Activated T-cell treated with anti-CD3 and anti-CD28 coated beads for 24 hours (primary cell): ENCODE measurements around the gene CCDC32.
A peak's percentile ranks its signal among the peaks of the same experiment; 100 is the strongest.
"Not testable (repeated sequence)": the region's sequence is repeated elsewhere in the genome, so short reads cannot be mapped to it uniquely, and the experiment has no call there.

Experiments used
- DNase-seq: peaks from one replicate; pipeline ENCODE4 v3.0.0-alpha.2; 2020; ENCODE audit warnings: low read depth

The CCDC32 gene, protein sequence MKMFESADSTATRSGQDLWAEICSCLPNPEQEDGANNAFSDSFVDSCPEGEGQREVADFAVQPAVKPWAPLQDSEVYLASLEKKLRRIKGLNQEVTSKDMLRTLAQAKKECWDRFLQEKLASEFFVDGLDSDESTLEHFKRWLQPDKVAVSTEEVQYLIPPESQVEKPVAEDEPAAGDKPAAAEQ

GRCh38 chr15:40564591-40565332 lies at the start of gene CCDC32:
TSS of gene CCDC32 (minus strand) at chr15:40565042. CDS start at chr15:40563015, 2,027 bp downstream.
- peak; percentile 94 for DNase-seq

- no peak for DNase-seq
Observed at GRCh38 chr15:40613080-40613479, 48.2 kb upstream of the CCDC32 start.

- no peak for DNase-seq
Observed at GRCh38 chr15:40603935-40604334, 39.1 kb upstream of the CCDC32 start.

GRCh38 chr15:40600956-40601355 lies 36.1 kb upstream of the CCDC32 start:
- no peak for DNase-seq

GRCh38 chr15:40598672-40599071 lies 33.8 kb upstream of the CCDC32 start:
- DNase-seq, result no peak

- no peak for DNase-seq
Observed at GRCh38 chr15:40598126-40598525, 33.3 kb upstream of the CCDC32 start.

GRCh38 chr15:40597024-40597423 lies 32.2 kb upstream of the CCDC32 start:
- no peak for DNase-seq

DNA sequence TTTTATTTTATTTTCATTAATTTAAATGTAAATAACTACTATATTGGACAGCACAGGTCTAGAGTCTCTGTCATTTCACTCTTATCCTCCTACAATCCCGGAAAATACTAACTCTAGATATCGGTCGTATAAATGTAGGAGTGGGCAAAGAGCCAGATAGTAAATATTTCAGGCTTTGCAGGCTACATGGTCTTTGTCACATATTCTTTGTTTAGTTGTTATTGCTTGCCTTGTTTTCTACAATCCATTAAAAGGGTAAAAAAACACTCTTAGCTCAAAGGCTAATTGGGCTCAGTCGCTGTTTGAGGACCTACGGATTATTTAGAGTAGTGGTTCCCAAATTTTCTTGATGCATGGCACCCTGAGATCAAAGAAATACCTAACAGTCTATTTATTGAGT lies 30.9 kb upstream of the CCDC32 start:
- no peak for DNase-seq

DNA sequence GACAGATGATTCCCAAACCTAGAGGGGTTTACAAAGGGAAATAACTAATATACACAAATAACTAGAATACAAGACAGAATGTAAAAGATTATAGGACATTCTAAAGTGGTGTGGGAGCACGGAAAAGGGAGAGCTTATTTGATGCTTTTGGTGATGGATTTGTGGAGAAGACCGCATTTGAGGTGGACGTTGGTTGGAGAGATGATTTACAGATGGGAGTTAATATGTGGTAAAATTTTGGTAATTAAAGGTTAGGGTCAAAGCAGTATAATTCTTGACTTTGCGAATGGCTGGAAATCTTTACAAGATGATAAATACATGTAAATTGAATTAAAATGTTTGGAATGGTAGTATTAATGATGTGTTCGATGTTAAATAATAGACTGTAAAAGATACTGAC lies 30.4 kb upstream of the CCDC32 start:
- DNase-seq, result no peak

DNA sequence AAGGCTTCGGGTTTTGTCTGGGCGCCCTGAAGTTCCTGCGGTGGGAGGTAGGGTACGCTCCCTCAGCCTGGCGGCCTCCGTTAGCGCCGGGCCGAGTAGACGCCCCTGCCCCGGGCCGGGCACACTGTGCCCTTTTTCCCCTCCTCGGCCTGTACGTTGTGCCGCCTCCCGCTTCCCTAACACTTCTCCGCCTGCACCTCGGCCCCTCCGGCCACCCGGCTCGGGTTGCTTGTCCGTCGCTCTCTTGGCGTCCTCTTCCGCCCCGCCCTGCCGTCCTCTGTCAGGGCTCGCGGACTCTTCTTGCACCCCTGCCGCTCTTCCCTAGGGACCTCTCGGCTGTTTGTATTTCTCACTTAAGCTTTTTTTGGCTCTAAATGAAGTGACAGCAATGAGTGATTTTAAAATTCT lies 29.6 kb upstream of the CCDC32 start:
- DNase-seq, result no peak

GRCh38 chr15:40593588-40594428 lies 29.0 kb upstream of the CCDC32 start, which contains the start of gene KNL1:
TSS of gene KNL1 (plus strand) at chr15:40594249. CDS start at chr15:40602932, 8,683 bp downstream.
- peak; percentile 91 for DNase-seq

DNA sequence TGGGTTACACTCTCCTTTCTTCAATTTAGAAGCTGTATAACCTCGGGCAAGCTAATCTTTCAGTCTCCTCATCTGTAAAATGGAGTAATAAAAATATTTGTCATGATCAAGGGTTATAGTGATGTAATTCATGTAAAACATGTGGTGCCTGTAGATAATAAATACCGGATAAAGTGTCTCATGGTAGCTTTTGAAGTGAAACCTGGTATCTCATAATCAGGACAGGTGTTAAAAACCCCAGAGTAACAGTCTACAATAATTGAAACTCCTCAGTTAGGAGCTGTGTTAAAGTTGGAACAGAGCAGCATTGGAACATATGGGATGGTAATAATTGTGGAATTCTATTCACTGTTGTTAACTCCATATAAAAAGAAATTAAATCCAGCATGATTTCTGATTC lies 28.3 kb upstream of the CCDC32 start:
- no peak for DNase-seq

GRCh38 chr15:40591389-40591788 lies 26.5 kb upstream of the CCDC32 start:
- DNase-seq, result no peak

DNA sequence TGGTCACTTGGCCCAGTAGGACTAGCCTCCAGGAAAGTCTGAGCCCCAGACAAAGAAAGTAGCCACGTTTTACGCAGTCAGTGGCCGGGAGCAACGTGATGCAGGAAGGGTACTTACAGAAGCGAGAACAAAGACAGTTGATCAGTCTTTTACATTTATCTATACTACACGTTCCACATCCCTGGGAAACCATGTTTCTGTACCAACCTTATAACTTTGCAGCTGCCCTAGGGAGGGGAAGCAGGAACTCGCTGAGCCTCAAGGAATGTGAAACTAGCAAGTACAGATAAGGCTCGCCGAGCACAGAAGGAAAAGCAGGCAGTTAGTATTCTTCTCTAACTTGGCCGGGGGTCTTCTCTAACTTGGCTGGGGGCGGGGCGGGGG lies 25.8 kb upstream of the CCDC32 start:
- DNase-seq, result no peak

- no peak for DNase-seq
Observed at GRCh38 chr15:40584191-40584590, 19.3 kb upstream of the CCDC32 start.

GRCh38 chr15:40582726-40583246 lies 17.9 kb upstream of the CCDC32 start:
- no peak for DNase-seq

GRCh38 chr15:40581796-40582195 lies 17.0 kb upstream of the CCDC32 start:
- DNase-seq, result not testable (repeated sequence)

GRCh38 chr15:40578892-40579291 lies 14.1 kb upstream of the CCDC32 start:
- DNase-seq, result no peak

DNA sequence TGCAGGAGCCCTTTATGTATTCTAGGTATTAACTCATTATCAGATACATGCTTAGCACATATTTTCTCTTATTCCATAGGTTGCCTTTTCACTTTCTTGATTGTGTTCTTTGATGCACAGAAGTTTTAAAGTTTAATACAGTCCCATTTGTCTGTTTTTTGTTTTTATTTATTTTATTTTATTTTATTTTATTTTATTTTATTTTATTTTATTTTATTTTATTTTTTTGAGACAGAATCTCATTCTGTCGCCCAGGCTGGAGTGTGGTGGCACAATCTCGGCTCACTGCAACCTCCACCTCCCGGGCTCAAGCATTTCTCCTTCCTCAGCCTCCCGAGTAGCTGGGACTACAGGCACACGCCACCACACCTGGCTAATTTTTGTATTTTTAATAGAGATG lies 12.1 kb upstream of the CCDC32 start:
- not testable (repeated sequence) for DNase-seq

DNA sequence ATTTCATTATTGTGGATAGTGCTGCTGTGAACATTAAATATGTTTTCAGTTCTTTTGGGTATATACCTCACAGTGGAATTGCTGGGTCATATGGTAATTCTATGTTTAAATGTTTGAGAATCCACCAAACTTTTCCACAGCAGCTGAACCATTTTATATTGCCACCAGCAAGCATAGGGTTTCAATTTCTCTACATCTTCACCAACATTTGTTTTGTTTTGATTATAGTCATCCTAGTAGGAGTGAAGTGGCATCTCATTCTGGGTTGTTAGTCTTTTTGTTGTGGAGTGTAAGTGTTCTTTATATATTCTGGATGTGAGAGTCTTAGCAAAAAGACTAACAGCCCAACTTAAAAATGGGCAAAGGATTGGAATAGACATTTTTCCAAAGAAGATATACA lies 10.3 kb upstream of the CCDC32 start:
- no peak for DNase-seq

- DNase-seq, result peak; percentile 93
Observed at GRCh38 chr15:40569129-40569953, 4.5 kb upstream of the CCDC32 start, which contains the start of gene RPUSD2. TSS of gene RPUSD2 (plus strand) at chr15:40569299. CDS start at chr15:40569338, 39 bp downstream.

- DNase-seq, result no peak
Observed at GRCh38 chr15:40567111-40567510, 2.3 kb upstream of the CCDC32 start.
